GM06990 (cell line): ENCODE measurements around the gene SPAG9.
A peak's percentile ranks its signal among the peaks of the same experiment; 100 is the strongest.

Experiments used
- DNase-seq: peaks from one replicate; pipeline ENCODE4 v3.0.0-alpha.2; 2011; ENCODE audit not compliant: insufficient read length; ENCODE audit errors: extremely low read depth
- H3K27me3 ChIP-seq: replicated peaks from 2 replicates; pipeline ENCODE4 v1.6.0; 2011; ENCODE audit warnings: low read length; ENCODE audit not compliant: control insufficient read depth, insufficient read depth
- H3K36me3 ChIP-seq: 2 replicates; pipeline ENCODE4 v1.5.1; 2011; ENCODE audit warnings: low read length; ENCODE audit not compliant: control insufficient read depth, insufficient read depth
- H3K4me3 ChIP-seq: replicated peaks from 2 replicates; pipeline ENCODE4 v1.5.1; 2011; ENCODE audit warnings: low read depth, mild to moderate bottlenecking, control low read depth, low read length
- TF ChIP-seq, protein P1 (sequence below): IDR thresholded peaks from 2 replicates; pipeline ENCODE4 v1.5.1; 2011; ENCODE audit warnings: low read length, control low read depth, mild to moderate bottlenecking, inconsistent platforms; ENCODE audit not compliant: insufficient read depth, poor library complexity, severe bottlenecking

SPAG9 gene

DNA sequence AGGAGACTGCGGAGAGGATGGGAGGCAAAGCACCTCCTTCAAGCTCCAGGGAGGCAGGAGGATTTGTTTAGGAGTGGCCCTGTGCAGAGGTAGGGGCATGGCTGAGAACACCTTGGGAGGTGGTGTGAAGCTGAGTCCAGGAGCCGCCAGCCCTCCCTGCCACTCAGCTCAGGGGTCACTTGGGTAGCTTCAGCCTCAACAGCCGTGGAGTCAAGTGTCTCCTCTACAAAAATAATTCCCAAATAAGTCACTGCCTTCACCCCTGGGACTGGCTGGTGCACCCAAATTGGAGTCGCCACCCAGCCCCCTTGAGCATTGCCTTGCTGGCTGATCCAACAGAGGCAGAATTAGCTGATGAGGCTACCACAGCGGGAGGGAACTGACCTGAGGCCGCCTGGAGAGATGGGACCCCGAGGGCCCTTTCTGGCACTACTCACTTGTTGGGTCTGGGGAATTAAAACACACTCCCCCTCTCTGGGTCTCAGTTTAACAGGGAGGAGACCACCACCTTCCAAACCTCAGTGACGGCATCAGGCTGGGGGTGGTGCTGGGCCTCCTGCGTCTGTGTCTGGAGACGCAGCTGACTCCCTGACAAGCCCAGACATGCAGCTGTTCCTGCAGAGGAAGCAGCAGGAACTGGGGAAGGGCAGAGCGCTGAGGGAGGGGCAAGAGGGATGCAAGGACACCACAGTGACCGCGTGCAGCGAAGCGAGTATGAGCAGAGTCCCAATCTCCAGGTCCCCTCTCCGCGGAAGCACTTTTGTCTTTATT, 166.7 kb downstream of the SPAG9 start:
- TF ChIP-seq, protein P1, sequence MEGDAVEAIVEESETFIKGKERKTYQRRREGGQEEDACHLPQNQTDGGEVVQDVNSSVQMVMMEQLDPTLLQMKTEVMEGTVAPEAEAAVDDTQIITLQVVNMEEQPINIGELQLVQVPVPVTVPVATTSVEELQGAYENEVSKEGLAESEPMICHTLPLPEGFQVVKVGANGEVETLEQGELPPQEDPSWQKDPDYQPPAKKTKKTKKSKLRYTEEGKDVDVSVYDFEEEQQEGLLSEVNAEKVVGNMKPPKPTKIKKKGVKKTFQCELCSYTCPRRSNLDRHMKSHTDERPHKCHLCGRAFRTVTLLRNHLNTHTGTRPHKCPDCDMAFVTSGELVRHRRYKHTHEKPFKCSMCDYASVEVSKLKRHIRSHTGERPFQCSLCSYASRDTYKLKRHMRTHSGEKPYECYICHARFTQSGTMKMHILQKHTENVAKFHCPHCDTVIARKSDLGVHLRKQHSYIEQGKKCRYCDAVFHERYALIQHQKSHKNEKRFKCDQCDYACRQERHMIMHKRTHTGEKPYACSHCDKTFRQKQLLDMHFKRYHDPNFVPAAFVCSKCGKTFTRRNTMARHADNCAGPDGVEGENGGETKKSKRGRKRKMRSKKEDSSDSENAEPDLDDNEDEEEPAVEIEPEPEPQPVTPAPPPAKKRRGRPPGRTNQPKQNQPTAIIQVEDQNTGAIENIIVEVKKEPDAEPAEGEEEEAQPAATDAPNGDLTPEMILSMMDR: no peak
- no peaks in the 10 kb centered on the region for H3K27me3 ChIP-seq
- DNase-seq: peak; percentile 44
- peak overlapping the region; percentile 23 for H3K4me3 ChIP-seq
- H3K36me3 ChIP-seq: no peaks in the 10 kb centered on the region; the same call in 1 of the 2 replicates

- DNase-seq: no peak
- Histone ChIP-seq H3K27me3 (no peaks in the 10 kb centered on the region), H3K4me3 (peak overlapping the region; percentile 23; the same call in 1 of the 2 replicates), H3K36me3 (no peaks in the 10 kb centered on the region; the same call in 1 of the 2 replicates)
- TF ChIP-seq, protein P1: no peak
Measured at GRCh38 chr17:50953518-50953830, 167.2 kb downstream of the SPAG9 start.

GRCh38 chr17:50952889-50953288, 167.8 kb downstream of the SPAG9 start:
- no peaks in the 10 kb centered on the region for H3K36me3 ChIP-seq
- TF ChIP-seq, protein P1: no peak
- H3K4me3 ChIP-seq: no peak overlapping the region
- H3K27me3 ChIP-seq: no peaks in the 10 kb centered on the region
- no peak for DNase-seq

- Histone ChIP-seq H3K36me3 (no peaks in the 10 kb centered on the region), H3K4me3 (no peak overlapping the region), H3K27me3 (no peaks in the 10 kb centered on the region)
- DNase-seq: no peak
- TF ChIP-seq, protein P1: no peak
Measured at GRCh38 chr17:50952013-50952412, 168.7 kb downstream of the SPAG9 start.

DNA sequence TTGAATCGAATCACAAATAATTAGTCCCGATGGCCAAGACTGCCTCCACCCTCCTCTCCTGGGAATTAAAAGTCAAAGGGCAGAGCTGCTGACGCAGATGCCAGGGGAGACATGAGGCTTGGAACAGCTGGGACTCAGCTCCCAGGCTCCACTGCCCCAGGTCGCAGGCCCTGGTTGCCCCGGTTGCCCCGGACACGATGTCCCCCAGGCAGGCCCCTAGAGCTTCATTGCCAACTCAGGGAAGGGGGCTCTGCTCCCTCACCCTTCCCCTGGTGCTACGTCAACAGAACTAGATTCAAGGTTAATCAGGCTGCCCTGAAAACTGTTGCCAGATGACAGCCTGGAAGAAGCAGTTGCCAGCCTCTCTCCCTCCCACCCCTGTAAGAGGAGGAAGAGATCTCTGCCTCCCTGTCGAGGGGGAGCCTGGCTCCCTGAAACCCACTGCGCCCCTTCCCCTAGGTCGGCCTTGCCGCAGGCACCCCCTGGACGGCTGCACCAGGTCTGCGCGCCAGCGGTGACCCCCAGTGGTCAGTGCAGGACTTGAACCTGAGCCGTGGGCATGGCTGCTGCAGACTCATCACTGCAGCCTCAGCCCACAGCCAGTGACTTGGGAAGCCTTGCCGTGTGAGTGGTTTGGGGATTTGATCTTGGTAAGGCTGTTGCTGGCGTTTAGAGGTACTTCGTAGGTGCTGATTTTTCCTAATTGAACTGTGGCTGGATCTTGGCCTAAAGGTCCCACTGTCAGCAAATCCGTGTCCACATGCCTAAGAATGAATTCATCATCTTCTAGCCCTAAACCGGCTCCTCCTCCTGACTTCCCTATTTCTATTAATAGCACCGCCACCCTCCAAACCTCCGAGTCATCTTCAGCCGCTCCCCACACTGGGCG, 170.4 kb downstream of the SPAG9 start:
- H3K4me3 ChIP-seq: no peak overlapping the region
- H3K36me3 ChIP-seq: no peaks in the 10 kb centered on the region
- TF ChIP-seq, protein P1: peak; percentile 74
- no peaks in the 10 kb centered on the region for H3K27me3 ChIP-seq
- peak; percentile 63 for DNase-seq
